Hepatocyte (in vitro differentiated cells): ENCODE data around the gene BCAP31. TPM values are rescaled to one million over a fixed set of nuclear protein-coding genes. Genes with fewer than 3 reads are reported as not detected.

Experiments used
- DNase-seq: peaks from one replicate; pipeline ENCODE4 v3.0.0-alpha.2; 2016; ENCODE audit warnings: low spot score
- H2AFZ ChIP-seq: fragments of 200-600 bp; sonication (generic); 2 replicates; pipeline ENCODE4 v1.6.0; 2016; ENCODE audit warnings: antibody characterized with exemption, mild to moderate bottlenecking
- H3K27ac ChIP-seq: fragments of 200-600 bp; sonication (generic); 2 replicates; pipeline ENCODE4 v1.5.1; 2016; ENCODE audit warnings: mild to moderate bottlenecking
- H3K27me3 ChIP-seq: fragments of 200-600 bp; sonication (generic); 2 replicates; pipeline ENCODE4 v1.6.1; 2016
- H3K36me3 ChIP-seq: fragments of 200-600 bp; sonication (generic); replicated peaks from 2 replicates; pipeline ENCODE4 v1.5.1; 2016; ENCODE audit warnings: low read depth; ENCODE audit not compliant: insufficient read depth
- H3K4me1 ChIP-seq: fragments of 200-600 bp; sonication (generic); 2 replicates; pipeline ENCODE4 v1.5.1; 2016; ENCODE audit warnings: mild to moderate bottlenecking, moderate library complexity; ENCODE audit not compliant: insufficient read depth
- H3K4me2 ChIP-seq: fragments of 200-600 bp; sonication (generic); 2 replicates; pipeline ENCODE4 v1.6.0; 2016
- H3K4me3 ChIP-seq: fragments of 200-600 bp; sonication (generic); 2 replicates; pipeline ENCODE4 v1.5.1; 2016; ENCODE audit warnings: mild to moderate bottlenecking
- H3K79me2 ChIP-seq: fragments of 200-600 bp; sonication (generic); 2 replicates; pipeline ENCODE4 v1.6.0; 2017; ENCODE audit warnings: mild to moderate bottlenecking
- H3K9me2 ChIP-seq: fragments of 200-600 bp; sonication (generic); replicated peaks from 2 replicates; pipeline ENCODE4 v1.6.0; 2017; ENCODE audit warnings: mild to moderate bottlenecking; ENCODE audit not compliant: insufficient read depth
- H3K9me3 ChIP-seq: fragments of 200-600 bp; sonication (generic); 2 replicates; pipeline ENCODE4 v1.5.1; 2016; ENCODE audit warnings: low read depth, mild to moderate bottlenecking
- H4K20me1 ChIP-seq: fragments of 200-600 bp; sonication (generic); 2 replicates; pipeline ENCODE4 v1.6.0; 2016; ENCODE audit warnings: mild to moderate bottlenecking; ENCODE audit not compliant: insufficient read depth, poor library complexity, severe bottlenecking
- EZH2 ChIP-seq: fragments of 200-600 bp; sonication (generic); IDR thresholded peaks from 2 replicates; pipeline ENCODE4 v1.6.1; 2016; ENCODE audit warnings: antibody characterized with exemption, mild to moderate bottlenecking, borderline replicate concordance
- EZH2phosphoT487 ChIP-seq: fragments of 200-600 bp; sonication (generic); IDR thresholded peaks from one replicate; pipeline ENCODE4 v1.6.1; 2018; ENCODE audit warnings: antibody characterized with exemption, mild to moderate bottlenecking, low read depth, moderate library complexity; ENCODE audit not compliant: unreplicated experiment, severe bottlenecking
- WGBS: methylation state at CpG from one replicate; pipeline ENCODE4 v1.1.6; 2016; ENCODE audit warnings: low lambda C conversion rate; ENCODE audit errors: missing lambda C conversion rate; 5-methylcytosine and 5-hydroxymethylcytosine counted together
- polyA plus RNA-seq: library from polyadenylated mRNA; unstranded; fragments of >200 nt; fragmentation: Nextera tagmentation; extraction: Ambion mirVana; gene quantifications from 2 replicates; pipeline ENCODE4 v1.2.1, GENCODE V29; 2016
- total RNA-seq: library from RNA; depleted of rRNA; stranded (reverse); fragments of >200 nt; gene quantifications from 2 replicates; pipeline ENCODE4 v1.2.3, GENCODE V29; 2014
- TF ChIP-seq, protein P1 (sequence below): fragments of 200-600 bp; sonication (generic); IDR thresholded peaks from 2 replicates; pipeline ENCODE4 v1.5.1; 2016; ENCODE audit warnings: antibody characterized with exemption, mild to moderate bottlenecking; ENCODE audit not compliant: poor library complexity

Gene BCAP31
- total and polyA plus RNA-seq, 2 experiments from 2014 or later = 146 to 351 TPM

DNA sequence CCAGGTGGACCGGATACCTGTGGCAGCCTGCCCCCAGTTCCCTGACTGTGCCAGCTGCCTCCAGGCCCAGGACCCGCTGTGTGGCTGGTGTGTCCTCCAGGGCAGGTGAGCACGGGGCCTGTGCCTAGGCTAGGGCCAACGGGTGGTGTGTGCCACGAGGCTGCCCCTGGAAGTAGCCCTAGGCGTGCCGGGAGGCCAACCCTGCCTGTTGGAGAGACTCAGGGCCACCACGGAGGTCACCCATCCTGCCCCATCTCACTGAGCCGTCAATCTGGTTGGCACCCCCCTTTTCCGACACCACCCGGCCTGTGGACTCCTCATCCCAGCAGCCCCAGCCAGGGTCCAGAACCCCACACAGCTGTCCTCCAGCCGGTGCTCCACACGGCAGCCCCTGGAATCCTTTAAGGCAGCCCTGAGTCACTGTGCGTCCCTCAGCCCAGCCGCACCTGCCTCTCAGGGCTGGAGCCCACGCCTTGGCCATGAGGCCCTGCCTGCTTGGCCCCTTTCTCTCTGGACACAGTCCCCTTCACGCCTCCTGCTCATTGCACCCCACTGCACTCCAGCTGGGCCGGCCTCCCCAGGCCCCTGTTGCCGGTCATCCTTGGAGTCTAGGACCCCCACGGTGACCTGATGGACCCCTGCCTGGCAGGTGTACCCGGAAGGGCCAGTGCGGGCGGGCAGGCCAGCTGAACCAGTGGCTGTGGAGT, 45.1 kb upstream of the BCAP31 start:
- no peak for DNase-seq
- H3K4me1 ChIP-seq = peaks cover 5% of the 10 kb centered on the region
- no peak overlapping the region for H3K4me2 ChIP-seq
- H2AFZ ChIP-seq = no peak overlapping the region
- TF ChIP-seq, protein P1, sequence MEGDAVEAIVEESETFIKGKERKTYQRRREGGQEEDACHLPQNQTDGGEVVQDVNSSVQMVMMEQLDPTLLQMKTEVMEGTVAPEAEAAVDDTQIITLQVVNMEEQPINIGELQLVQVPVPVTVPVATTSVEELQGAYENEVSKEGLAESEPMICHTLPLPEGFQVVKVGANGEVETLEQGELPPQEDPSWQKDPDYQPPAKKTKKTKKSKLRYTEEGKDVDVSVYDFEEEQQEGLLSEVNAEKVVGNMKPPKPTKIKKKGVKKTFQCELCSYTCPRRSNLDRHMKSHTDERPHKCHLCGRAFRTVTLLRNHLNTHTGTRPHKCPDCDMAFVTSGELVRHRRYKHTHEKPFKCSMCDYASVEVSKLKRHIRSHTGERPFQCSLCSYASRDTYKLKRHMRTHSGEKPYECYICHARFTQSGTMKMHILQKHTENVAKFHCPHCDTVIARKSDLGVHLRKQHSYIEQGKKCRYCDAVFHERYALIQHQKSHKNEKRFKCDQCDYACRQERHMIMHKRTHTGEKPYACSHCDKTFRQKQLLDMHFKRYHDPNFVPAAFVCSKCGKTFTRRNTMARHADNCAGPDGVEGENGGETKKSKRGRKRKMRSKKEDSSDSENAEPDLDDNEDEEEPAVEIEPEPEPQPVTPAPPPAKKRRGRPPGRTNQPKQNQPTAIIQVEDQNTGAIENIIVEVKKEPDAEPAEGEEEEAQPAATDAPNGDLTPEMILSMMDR = no peak
- TF ChIP-seq EZH2phosphoT487 (no peak), EZH2 (no peak)
- no peak overlapping the region for H3K27ac ChIP-seq
- no peaks in the 10 kb centered on the region for H3K27me3 ChIP-seq
- 88% methylated on average over 23 of the region's 23 CpGs for WGBS
- H3K9me2 ChIP-seq = no peaks in the 10 kb centered on the region
- H3K36me3 ChIP-seq = no peaks in the 10 kb centered on the region
- no peaks in the 10 kb centered on the region for H3K79me2 ChIP-seq
- H3K9me3 ChIP-seq = no peaks in the 10 kb centered on the region
- no peak overlapping the region for H3K4me3 ChIP-seq
- no peaks in the 10 kb centered on the region for H4K20me1 ChIP-seq

DNA sequence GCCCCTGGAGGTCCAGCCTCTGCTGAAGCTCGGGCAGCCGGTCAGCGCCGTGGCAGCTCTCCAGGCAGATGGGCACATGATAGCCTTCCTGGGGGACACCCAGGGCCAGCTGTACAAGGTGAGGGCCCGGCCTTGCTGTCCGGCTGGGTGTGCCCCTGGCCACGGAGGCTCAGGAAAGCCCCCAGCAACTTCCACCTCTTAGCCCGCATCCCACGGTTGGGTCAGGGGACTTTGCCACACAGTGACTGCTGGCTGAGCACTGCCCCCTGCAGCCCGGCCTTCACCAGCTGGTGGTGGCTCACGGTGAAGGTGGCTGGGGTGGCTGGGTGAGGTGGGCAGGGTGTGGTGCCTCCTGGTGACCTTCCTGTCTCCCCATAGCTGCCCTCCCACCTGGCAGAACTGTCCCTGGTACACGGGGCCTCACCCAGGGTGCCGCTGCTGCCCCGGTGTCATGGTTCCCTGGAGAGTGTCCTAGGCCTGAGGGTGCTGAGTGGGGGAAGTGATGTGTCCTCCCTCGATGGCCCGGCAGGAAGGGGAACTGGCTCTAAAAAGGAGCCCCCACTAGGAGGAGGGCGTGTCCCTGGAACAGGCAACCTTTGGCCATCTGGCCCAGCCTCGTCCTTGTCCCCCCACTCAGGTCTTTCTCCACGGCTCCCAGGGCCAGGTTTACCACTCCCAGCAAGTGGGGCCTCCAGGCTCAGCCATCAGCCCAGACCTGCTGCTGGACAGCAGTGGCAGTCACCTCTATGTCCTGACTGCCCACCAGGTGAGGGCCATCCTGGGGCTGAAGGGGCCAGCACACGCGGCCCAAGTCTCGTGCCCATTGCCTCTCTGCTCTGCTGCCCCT, 44.3 kb upstream of the BCAP31 start:
- Histone ChIP-seq H3K27me3 (no peaks in the 10 kb centered on the region), H2AFZ (no peak overlapping the region), H3K27ac (no peak overlapping the region), H3K9me2 (no peaks in the 10 kb centered on the region), H4K20me1 (no peaks in the 10 kb centered on the region), H3K4me1 (peaks cover 5% of the 10 kb centered on the region), H3K9me3 (no peaks in the 10 kb centered on the region), H3K4me3 (no peak overlapping the region), H3K4me2 (no peak overlapping the region), H3K36me3 (no peaks in the 10 kb centered on the region), H3K79me2 (no peaks in the 10 kb centered on the region)
- TF ChIP-seq, protein P1 = no peak
- TF ChIP-seq EZH2 (no peak), EZH2phosphoT487 (no peak)
- DNase-seq = no peak
- 89% methylated on average over 22 of the region's 22 CpGs for WGBS

DNA sequence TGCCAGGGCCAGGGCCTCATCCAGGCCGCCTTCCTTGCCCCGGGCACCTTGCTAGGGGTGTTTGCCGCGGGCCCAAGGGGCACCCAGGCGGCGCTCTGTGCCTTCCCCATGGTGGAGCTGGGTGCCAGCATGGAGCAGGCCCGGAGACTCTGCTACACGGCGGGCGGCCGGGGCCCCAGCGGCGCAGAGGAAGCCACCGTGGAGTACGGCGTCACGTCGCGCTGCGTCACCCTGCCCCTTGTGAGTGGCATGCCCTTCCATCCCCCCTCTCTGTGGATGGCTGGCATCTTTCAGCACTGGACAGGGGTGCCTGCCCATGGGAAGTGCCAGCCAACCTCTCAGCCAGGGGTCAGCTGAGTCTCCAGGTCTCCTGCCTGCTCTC, 43.5 kb upstream of the BCAP31 start:
- H3K4me2 ChIP-seq = no peak overlapping the region
- H3K4me1 ChIP-seq = peaks cover 5% of the 10 kb centered on the region
- no peaks in the 10 kb centered on the region for H3K9me2 ChIP-seq
- WGBS = 97% methylated on average over 12 of the region's 20 CpGs
- no peaks in the 10 kb centered on the region for H3K36me3 ChIP-seq
- no peaks in the 10 kb centered on the region for H3K9me3 ChIP-seq
- H3K27me3 ChIP-seq = no peaks in the 10 kb centered on the region
- DNase-seq = no peak
- no peak for TF ChIP-seq EZH2phosphoT487
- TF ChIP-seq, protein P1 = no peak
- no peak for TF ChIP-seq EZH2
- H3K27ac ChIP-seq = no peak overlapping the region
- no peaks in the 10 kb centered on the region for H4K20me1 ChIP-seq
- no peak overlapping the region for H2AFZ ChIP-seq
- H3K4me3 ChIP-seq = no peak overlapping the region
- no peaks in the 10 kb centered on the region for H3K79me2 ChIP-seq
